AG20443 (cell line): ENCODE results near the gene TTC28.
"Not testable (repeated sequence)": the region's sequence is repeated elsewhere in the genome, so short reads cannot be mapped to it uniquely, and the experiment has no call there.

Experiments used
- DNase-seq: peaks from one replicate; pipeline ENCODE4 v3.0.0; 2012; ENCODE audit warnings: low spot score, mixed read lengths

Gene TTC28

GRCh38 chr22:28557184-28557583 lies 122.5 kb downstream of the TTC28 start:
- DNase-seq, result no peak

DNA sequence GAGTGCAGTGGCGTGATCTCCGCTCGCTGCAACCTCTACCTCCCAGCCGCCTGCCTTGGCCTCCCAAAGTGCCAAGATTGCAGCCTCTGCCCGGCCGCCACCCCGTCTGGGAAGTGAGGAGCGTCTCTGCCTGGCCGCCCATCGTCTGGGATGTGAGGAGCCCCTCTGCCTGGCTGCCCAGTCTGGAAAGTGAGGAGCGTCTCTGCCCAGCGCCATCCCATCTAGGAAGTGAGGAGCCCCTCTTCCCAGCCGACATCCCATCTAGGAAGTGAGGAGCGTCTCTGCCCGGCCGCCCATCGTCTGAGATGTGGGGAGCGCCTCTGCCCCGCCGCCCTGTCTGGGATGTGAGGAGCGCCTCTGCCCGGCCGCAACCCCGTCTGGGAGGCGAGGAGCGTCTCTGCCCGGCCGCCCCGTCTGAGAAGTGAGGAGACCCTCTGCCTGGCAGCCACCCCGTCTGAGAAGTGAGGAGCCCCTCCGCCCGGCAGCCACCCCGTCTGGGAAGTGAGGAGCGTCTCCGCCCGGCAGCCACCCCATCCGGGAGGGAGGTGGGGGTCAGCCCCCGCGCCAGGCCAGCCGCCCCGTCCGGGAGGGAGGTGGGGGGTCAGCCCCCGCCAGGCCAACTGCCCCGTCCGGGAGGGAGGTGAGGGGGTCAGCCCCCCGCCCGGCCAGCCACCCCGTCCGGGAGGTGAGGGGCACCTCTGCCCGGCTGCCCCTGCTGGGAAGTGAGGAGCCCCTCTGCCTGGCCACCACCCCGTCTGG lies 126.4 kb downstream of the TTC28 start:
- not testable (repeated sequence) for DNase-seq

GRCh38 chr22:28548406-28548805 lies 131.2 kb downstream of the TTC28 start:
- DNase-seq, result no peak

DNA sequence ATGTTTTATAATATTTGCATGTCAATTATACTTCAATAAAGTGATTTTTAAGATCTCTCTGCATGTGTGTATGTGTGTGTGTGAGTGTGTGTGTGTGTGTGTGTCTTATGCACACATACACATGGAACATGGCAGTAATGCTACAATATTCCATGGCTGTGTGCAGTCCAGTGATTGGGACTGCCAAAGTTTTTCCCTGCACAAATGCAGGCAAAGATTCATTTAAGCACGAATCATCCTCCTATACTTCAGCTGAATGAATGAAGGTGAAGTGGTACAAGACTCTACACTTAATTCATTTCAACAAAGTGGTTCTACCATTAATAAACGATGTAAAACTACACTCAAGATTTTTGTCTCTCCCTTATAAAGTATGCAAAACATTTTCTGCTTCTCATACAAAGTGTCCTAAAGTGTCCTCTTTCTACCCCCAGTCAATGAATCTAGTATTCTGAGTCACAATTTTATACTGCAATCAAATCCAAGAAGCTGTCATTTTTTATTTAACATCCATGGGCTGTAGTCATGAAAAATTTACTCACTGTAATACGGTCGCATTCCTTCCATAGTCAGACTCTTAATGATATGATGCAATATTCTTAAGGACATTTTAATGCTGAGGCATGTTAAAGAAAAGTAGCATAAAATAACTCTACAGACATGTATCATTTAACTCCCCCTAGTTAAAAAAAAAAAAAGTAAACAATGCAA lies 132.4 kb downstream of the TTC28 start:
- peak; percentile 66 for DNase-seq

DNA sequence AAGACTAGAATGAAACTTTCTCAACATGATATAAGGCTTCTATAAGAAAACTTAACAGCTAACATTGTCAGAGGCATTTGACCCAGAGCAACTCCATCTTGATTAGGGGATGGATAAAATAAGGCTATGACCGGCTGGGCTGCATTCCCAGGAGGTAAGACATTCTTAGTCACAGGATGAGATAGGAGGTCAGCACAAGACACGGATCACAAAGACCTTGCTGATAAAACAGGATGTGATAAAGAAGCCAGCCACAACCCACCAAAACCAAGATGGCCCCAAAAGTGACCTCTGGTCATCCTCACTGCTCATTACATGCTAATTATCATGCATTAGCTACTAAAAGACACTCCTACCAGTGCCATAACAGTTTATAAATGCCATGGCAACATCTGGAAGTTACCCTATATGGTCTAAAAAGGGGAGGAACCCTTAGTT lies 135.2 kb downstream of the TTC28 start:
- no peak for DNase-seq

- DNase-seq, result no peak
Observed at GRCh38 chr22:28542980-28543621, 136.5 kb downstream of the TTC28 start.

DNA sequence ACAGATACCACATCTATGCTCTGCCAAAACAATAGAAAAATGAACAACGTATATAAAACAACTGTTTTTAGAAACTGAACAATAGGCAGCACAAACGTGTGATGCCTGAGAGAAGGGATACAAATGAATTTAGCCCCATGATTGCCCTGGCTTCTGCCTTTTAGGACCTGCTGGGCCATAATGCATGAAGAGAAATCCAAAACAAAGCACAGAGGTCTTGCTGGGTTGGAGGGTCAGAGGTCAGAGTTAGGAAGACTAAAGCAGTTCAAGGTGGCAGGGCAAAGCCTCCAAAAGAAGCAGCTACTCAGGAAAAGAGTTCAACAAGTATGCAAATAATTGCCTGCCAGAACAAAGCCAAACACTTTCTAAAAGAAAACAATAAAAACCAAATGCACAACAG lies 138.5 kb downstream of the TTC28 start:
- DNase-seq, result no peak

DNA sequence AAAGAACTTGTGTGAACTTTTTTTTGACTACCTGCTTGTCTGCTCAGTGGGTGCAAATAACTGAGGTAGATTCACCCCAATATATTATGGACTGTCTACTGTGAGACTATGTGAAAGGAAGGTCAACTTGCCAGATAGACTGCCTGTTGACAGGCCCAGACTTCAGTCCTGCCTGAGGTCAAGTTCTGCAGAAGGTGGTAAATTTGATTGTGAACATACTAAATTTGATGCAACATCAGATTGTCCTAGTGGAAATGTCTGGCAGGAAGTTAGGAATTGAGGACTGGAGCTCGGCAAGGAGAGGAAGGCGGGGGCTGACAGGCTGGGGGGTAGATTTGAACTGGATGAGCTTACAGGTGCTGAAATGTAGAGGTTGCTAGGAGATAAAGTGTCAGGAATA lies 140.7 kb downstream of the TTC28 start:
- no peak for DNase-seq

DNA sequence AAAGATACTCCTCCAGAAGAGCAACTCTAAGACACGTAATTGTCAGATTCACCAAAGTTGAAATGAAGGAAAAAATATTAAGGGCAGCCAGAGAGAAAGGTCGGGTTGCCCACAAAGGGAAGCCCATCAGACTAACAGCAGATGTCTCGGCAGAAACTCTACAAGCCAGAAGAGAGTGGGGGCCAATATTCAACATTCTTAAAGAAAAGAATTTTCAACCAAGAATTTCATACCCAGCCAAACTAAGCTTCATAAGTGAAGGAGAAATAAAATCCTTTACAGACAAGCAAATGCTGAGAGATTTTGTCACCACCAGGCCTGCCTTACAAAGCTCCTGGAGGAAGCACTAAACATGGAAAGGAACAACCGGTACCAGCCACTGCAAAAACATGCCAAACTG lies 149.1 kb downstream of the TTC28 start:
- not testable (repeated sequence) for DNase-seq

GRCh38 chr22:28529144-28529543 lies 150.5 kb downstream of the TTC28 start:
- DNase-seq, result not testable (repeated sequence)

DNA sequence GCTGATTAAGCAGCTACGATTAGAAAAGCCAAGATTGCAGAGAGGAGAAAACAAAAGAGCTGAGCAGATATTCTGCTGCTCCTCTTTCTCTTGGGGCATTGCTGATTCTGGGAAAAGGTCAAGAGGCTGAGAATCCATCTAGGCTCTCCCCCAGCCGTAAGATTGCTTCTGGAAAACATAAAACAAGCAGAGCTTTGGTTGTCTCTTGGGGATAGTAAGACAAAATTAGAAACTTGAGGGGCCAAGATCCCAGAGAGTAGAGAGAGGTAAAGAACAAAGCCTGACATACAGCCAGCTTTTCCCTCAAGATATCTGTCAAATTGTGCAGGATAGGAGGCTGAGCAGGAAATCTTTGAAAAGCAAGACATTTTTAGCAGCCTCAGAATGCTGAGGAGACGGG lies 158.2 kb downstream of the TTC28 start:
- no peak for DNase-seq

DNA sequence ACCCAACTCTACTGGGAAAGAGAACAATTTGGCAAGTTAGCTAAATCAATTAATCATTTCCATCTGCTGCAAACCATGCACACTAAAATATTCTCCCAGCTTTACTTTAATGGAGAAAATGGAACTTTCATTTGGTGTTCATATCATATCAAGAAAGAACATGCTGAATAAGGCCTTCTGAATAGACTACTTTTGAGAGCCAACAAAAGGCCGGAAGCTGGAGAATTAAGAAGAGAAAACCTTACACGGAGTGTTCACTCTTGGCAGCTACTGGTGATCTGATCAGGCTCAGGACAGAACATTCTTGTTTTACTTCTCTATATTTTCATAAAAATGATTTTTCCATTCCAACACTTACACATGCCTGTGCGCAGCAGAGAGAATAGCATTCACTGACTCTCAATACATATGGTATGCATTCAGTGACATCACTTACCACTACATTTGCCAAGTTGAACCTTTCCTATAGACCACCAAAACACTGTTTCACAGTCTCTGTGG lies 165.3 kb downstream of the TTC28 start:
- peak; percentile 10 for DNase-seq

DNA sequence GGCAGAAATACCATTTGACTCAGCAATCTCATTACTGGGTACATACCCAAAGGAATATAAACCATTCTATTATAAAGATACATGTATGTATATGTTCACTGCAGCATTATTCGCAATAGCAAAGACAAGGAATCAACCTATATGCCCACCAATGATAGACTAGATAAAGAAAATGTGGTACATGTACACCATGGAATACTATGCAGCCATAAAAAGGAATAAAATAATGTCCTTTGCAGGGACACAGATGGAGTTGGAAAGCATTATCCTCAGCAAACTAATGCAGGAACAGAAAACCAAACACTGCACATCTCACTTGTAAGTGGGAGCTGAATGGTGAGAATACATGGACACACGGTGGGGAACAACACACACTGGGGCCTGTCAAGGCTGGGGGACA lies 167.3 kb downstream of the TTC28 start:
- DNase-seq, result not testable (repeated sequence)

- DNase-seq, result no peak
Observed at GRCh38 chr22:28507896-28508295, 171.7 kb downstream of the TTC28 start.

- no peak for DNase-seq
Observed at GRCh38 chr22:28506150-28506535, 173.5 kb downstream of the TTC28 start.

- no peak for DNase-seq
Observed at GRCh38 chr22:28505416-28506149, 174.1 kb downstream of the TTC28 start.

DNA sequence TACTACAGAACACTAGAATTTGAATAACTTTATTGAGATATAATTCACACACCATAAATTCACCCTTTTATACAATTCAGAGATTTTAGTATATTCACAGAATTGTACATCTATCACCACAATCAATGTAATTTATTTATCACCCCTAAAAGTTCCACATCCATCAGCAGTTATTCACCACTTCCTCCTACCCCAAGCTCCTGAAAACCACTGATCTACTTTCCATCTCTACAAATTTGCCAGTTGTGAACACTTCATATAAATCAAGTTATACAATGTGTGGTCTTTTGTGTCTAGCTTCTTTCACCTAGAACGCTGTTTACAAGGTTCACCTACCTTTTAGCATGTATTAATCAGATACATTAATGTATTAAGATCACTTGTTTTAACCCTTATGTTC lies 179.6 kb downstream of the TTC28 start:
- no peak for DNase-seq

GRCh38 chr22:28498044-28498443 lies 181.6 kb downstream of the TTC28 start:
- DNase-seq, result no peak

DNA sequence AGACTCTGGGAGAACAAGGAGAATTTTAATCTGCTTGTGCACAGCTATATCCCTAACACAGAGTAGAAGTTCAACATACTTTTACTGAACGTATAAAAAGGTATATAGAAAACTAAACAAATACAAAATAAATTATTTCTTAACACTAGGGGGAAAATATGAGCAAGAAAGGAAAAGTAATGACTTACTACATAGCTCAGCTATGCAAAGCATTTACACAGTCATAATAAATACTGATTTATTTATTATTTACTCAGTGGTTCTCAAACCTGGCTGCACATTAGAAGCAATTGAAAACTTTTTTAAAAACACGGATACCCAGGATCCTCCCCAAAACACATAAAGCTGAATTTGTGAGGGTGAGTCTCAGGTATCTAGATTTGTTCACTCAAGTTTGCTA lies 182.5 kb downstream of the TTC28 start:
- DNase-seq, result peak; percentile 27

DNA sequence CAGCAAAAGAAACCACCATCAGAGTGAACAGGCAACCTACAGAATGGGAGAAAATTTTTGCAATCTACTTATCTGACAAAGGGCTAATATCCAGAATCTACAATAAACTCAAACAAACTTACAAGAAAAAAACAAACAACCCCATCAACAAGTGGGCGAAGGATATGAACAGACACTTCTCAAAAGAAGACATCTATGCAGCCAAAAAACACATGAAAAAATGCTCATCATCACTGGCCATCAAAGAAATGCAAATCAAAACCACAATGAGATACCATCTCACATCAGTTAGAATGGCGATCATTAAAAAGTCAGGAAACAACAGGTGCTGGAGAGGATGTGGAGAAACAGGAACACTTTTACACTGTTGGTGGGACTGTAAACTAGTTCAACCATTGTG lies 188.4 kb downstream of the TTC28 start:
- DNase-seq, result not testable (repeated sequence)

- no peak for DNase-seq
Observed at GRCh38 chr22:28488825-28489224, 190.8 kb downstream of the TTC28 start.

- no peak for DNase-seq
Observed at GRCh38 chr22:28484662-28485061, 195.0 kb downstream of the TTC28 start.
